Neuronal stem cell (in vitro differentiated cells): ENCODE data around the gene SEL1L3.
A peak's percentile ranks its signal among the peaks of the same experiment; 100 is the strongest.

Source experiments
- DNase-seq: peaks from one replicate; pipeline ENCODE4 v3.0.0-alpha.2; 2013; ENCODE audit warnings: low spot score
- H2AFZ ChIP-seq: one replicate; pipeline ENCODE4 v1.6.1; 2013; ENCODE audit warnings: mild to moderate bottlenecking, low read length, inconsistent platforms
- H2AK5ac ChIP-seq: 2 replicates; pipeline ENCODE4 v1.6.1; 2013; ENCODE audit warnings: low read depth, mild to moderate bottlenecking, inconsistent platforms, low read length, moderate library complexity, mixed read lengths
- H2BK120ac ChIP-seq: 2 replicates; pipeline ENCODE4 v1.6.1; 2013; ENCODE audit warnings: low read depth, mild to moderate bottlenecking, inconsistent platforms, low read length, moderate library complexity, mixed read lengths
- H2BK12ac ChIP-seq: one replicate; pipeline ENCODE4 v1.6.1; 2013; ENCODE audit warnings: low read length, inconsistent platforms
- H2BK15ac ChIP-seq: 2 replicates; pipeline ENCODE4 v1.6.1; 2013; ENCODE audit warnings: mild to moderate bottlenecking, low read length, inconsistent platforms, mixed read lengths
- H2BK5ac ChIP-seq: one replicate; pipeline ENCODE4 v1.6.1; 2013; ENCODE audit warnings: inconsistent platforms, mild to moderate bottlenecking, low read length, moderate library complexity
- H3K14ac ChIP-seq: one replicate; pipeline ENCODE4 v1.6.1; 2013; ENCODE audit warnings: low read length, inconsistent platforms
- H3K18ac ChIP-seq: 2 replicates; pipeline ENCODE4 v1.6.1; 2013; ENCODE audit warnings: low read length, inconsistent platforms
- H3K23ac ChIP-seq: 2 replicates; pipeline ENCODE4 v1.6.1; 2013; ENCODE audit warnings: low read depth, mild to moderate bottlenecking, mixed read lengths, low read length, inconsistent platforms; ENCODE audit not compliant: poor library complexity
- H3K27ac ChIP-seq: replicated peaks from 3 replicates; pipeline ENCODE4 v1.5.1; 2013; ENCODE audit warnings: low read length, inconsistent platforms
- H3K27me3 ChIP-seq, 3 experiments: 2 replicates each; pipeline ENCODE4 v1.6.1; 2013; ENCODE audit warnings: low read length in 3 of 3, mild to moderate bottlenecking in 2 of 3, inconsistent platforms in 1 of 3, low read depth in 1 of 3, mixed read lengths in 1 of 3, moderate library complexity in 1 of 3; ENCODE audit not compliant: control insufficient read depth in 3 of 3, insufficient read depth in 3 of 3
- H3K36me3 ChIP-seq, 2 donors: replicated peaks in 1 of 2; 2 replicates each; pipeline ENCODE4 v1.6.1; 2013; ENCODE audit warnings: low read length in 2 of 2; ENCODE audit not compliant: control insufficient read depth in 2 of 2, insufficient read depth in 2 of 2
- H3K4ac ChIP-seq: 2 replicates; pipeline ENCODE4 v1.6.1; 2013; ENCODE audit warnings: inconsistent platforms, mild to moderate bottlenecking, low read length, moderate library complexity
- H3K4me1 ChIP-seq, 2 donors: 1 replicate in 1 of 2; 2 replicates in 1 of 2; pipeline ENCODE4 v1.6.1; 2013; ENCODE audit warnings: low read length in 2 of 2, low read depth in 1 of 2; ENCODE audit not compliant: control insufficient read depth in 2 of 2, insufficient read depth in 1 of 2
- H3K4me2 ChIP-seq: one replicate; pipeline ENCODE4 v1.6.1; 2013; ENCODE audit warnings: mild to moderate bottlenecking, low read length, inconsistent platforms; ENCODE audit not compliant: insufficient read depth, poor library complexity, severe bottlenecking
- H3K4me3 ChIP-seq, 2 donors: 2 replicates each; pipeline ENCODE4 v1.5.1; 2013; ENCODE audit warnings: low read length in 2 of 2, mild to moderate bottlenecking in 2 of 2, inconsistent platforms in 1 of 2, moderate library complexity in 1 of 2
- H3K79me1 ChIP-seq: one replicate; pipeline ENCODE4 v1.6.1; 2013; ENCODE audit warnings: low read depth, mild to moderate bottlenecking, inconsistent platforms, low read length, moderate library complexity
- H3K9ac ChIP-seq: one replicate; pipeline ENCODE4 v1.6.1; 2013; ENCODE audit warnings: mild to moderate bottlenecking, low read depth, low read length, inconsistent platforms; ENCODE audit not compliant: poor library complexity
- H3K9me3 ChIP-seq, 2 donors: replicated peaks in 1 of 2; 2 replicates each; pipeline versions ENCODE3 to v1.6.1; 2013; ENCODE audit warnings: low read length in 2 of 2, mild to moderate bottlenecking in 2 of 2, inconsistent platforms in 1 of 2, low read depth in 1 of 2, mixed read lengths in 1 of 2, moderate library complexity in 1 of 2; ENCODE audit not compliant: control insufficient read depth in 2 of 2, insufficient read depth in 1 of 2
- H4K8ac ChIP-seq: one replicate; pipeline ENCODE4 v1.6.1; 2013; ENCODE audit warnings: low read depth, mild to moderate bottlenecking, inconsistent platforms, low read length, moderate library complexity
- H4K91ac ChIP-seq: one replicate; pipeline ENCODE4 v1.6.1; 2013; ENCODE audit warnings: low read length, low read depth, mild to moderate bottlenecking, inconsistent platforms; ENCODE audit not compliant: poor library complexity
- WGBS, 2 donors: extraction: QIAGEN DNeasy Blood & Tissue Kit; methylation state at CpG; one replicate each; pipeline ENCODE4 v1.1.7; 2013; ENCODE audit warnings: missing lambda C conversion rate in 2 of 2, mixed read lengths in 1 of 2; ENCODE audit not compliant: insufficient read length in 2 of 2, insufficient replicate concordance in 1 of 2; ENCODE audit errors: extremely low coverage in 2 of 2; 5-methylcytosine and 5-hydroxymethylcytosine counted together

The SEL1L3 gene

DNA sequence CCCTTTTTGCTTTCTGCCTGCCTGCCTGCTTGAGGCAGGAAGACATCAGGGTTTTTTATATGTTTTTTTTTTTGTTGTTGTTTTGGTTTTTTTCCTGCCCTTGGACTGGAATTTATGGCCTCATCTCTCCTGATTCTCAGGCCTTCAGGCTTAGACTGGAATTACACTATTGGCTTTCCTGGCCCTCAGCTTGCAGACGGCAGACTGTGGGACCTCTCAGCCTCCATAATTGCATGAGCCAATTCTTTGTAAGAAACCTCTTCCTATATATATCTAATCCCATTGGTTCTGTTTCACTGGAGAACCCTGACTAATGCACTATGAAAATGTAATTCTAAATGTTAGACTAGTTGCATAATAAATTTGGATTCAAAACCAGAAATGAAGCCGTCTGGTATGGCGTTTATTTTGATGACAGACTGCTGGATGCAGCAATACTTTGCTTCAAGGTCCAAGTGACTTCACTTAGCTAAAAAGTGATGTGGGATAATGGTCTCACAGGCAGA is 59.0 kb downstream of the SEL1L3 start:
- Histone ChIP-seq H2AK5ac (no peak overlapping the region), H2BK15ac (no peak overlapping the region), H2BK12ac (no peak overlapping the region), H3K4me1 (peaks cover 2 to 4% of the 10 kb centered on the region in 2 donors), H3K14ac (no peak overlapping the region), H4K91ac (no peak overlapping the region), H3K9me3 (peaks cover 0 to 2% of the 10 kb centered on the region in 2 donors), H4K8ac (no peak overlapping the region), H2BK120ac (no peak overlapping the region), H3K27ac (no peak overlapping the region), H3K79me1 (no peaks in the 10 kb centered on the region), H3K4me3 (no peak overlapping the region), H3K18ac (no peak overlapping the region), H3K23ac (no peak overlapping the region), H2BK5ac (no peak overlapping the region), H3K4me2 (no peak overlapping the region), H2AFZ (no peak overlapping the region), H3K4ac (no peak overlapping the region), H3K27me3 (no peaks in the 10 kb centered on the region), H3K9ac (no peak overlapping the region), H3K36me3 (peaks cover 0 to 16% of the 10 kb centered on the region in 2 donors)
- WGBS, 2 donors, result no CpG with 5 or more reads among the region's 3 CpGs
- DNase-seq, result no peak

DNA sequence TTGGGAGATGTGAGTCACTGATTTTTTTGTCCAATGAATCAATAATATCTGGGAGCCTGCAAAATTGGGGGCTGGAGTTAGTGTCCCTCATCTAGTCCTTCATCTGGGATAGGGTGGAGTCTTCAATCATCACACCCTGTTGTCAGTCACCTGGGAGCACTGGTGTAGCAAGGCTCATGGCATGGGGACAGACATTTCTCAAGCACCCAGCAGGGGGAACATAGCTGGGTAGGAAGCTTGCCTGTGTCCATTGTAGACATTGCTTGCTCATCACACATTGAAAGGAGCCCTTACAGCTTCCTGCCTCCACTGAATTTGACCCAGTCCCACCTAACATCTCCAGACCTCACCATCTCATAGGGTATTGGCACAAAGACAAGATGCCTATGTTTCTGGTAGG is 61.2 kb downstream of the SEL1L3 start:
- H3K27me3 ChIP-seq, result no peaks in the 10 kb centered on the region
- peaks cover 0 to 2% of the 10 kb centered on the region in 2 donors for H3K4me1 ChIP-seq
- no peak overlapping the region for H3K4ac ChIP-seq
- H4K91ac ChIP-seq, result no peak overlapping the region
- H3K9me3 ChIP-seq, result peaks cover 0 to 2% of the 10 kb centered on the region in 2 donors
- no peak overlapping the region for H3K18ac ChIP-seq
- H3K27ac ChIP-seq, result no peak overlapping the region
- H3K4me3 ChIP-seq, result no peak overlapping the region
- H3K9ac ChIP-seq, result no peak overlapping the region
- H3K23ac ChIP-seq, result no peak overlapping the region
- H3K36me3 ChIP-seq, result peaks cover 0 to 16% of the 10 kb centered on the region in 2 donors
- no peak overlapping the region for H2BK12ac ChIP-seq
- no peaks in the 10 kb centered on the region for H3K79me1 ChIP-seq
- DNase-seq, result no peak
- no peak overlapping the region for H2AFZ ChIP-seq
- no peak overlapping the region for H2AK5ac ChIP-seq
- no peak overlapping the region for H2BK5ac ChIP-seq
- no peak overlapping the region for H2BK120ac ChIP-seq
- no peak overlapping the region for H3K4me2 ChIP-seq
- no peak overlapping the region for H4K8ac ChIP-seq
- H2BK15ac ChIP-seq, result no peak overlapping the region
- no peak overlapping the region for H3K14ac ChIP-seq

DNA sequence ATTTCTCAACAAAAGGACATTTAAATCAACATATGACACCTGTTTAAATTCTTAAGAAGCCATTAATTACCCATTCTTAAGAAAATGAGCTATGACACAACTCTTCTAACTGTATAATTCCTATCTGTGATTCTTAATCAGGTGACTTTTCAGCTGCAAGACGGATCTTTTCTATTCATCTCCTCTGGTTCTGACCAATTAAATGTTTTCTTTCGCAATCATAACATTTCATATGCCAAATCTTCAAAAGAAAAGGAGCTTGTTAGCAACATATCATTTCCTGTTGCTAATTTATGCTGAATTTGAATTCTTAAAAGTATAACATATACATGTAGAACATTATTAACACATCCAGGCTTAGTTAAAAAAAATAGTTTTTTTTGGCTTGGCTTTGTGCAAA is 62.5 kb downstream of the SEL1L3 start:
- Histone ChIP-seq H3K14ac (no peak overlapping the region), H2BK12ac (no peak overlapping the region), H3K79me1 (no peaks in the 10 kb centered on the region), H3K4me1 (peaks cover 9 to 10% of the 10 kb centered on the region in 2 donors), H2BK5ac (no peak overlapping the region), H2AK5ac (no peak overlapping the region), H3K4ac (no peak overlapping the region), H3K4me3 (no peak overlapping the region), H2AFZ (no peak overlapping the region), H4K8ac (no peak overlapping the region), H3K9ac (no peak overlapping the region), H2BK15ac (no peak overlapping the region), H4K91ac (no peak overlapping the region), H3K27ac (no peak overlapping the region), H2BK120ac (no peak overlapping the region), H3K18ac (no peak overlapping the region), H3K23ac (no peak overlapping the region), H3K27me3 (no peaks in the 10 kb centered on the region), H3K36me3 (peaks cover 0 to 14% of the 10 kb centered on the region in 2 donors), H3K9me3 (no peaks in the 10 kb centered on the region), H3K4me2 (no peak overlapping the region)
- DNase-seq, result no peak
- WGBS, 2 donors, result no CpG with 5 or more reads among the region's 2 CpGs

DNA sequence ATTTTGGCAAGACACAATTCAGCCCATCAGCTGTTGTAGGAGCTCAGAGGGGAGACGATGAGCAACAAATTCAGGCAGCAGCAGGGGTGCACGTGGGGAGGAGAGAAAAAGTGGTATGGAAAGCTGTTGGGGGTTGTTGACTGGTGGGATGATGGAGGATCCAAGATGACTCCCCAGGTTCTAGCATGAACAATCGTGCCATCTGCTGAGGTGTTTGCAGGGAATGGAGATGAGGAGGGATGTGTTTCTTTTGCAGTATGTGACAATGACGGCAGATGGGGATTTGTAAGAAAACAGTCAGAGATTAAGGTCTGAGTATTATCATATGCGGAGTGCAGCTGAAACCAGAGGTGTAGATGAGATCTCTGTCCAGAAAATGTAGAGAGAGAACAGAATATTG is 63.3 kb downstream of the SEL1L3 start:
- Histone ChIP-seq H2AFZ (no peak overlapping the region), H3K9me3 (no peaks in the 10 kb centered on the region), H3K4me1 (peaks cover 9 to 11% of the 10 kb centered on the region in 2 donors), H2AK5ac (no peak overlapping the region), H3K9ac (peak overlapping the region; percentile 3), H3K14ac (no peak overlapping the region), H3K4me3 (no peak overlapping the region), H3K4me2 (no peak overlapping the region), H3K4ac (no peak overlapping the region), H4K8ac (no peak overlapping the region), H3K27me3 (no peaks in the 10 kb centered on the region), H3K23ac (peak overlapping the region; percentile 25), H3K27ac (peak overlapping the region; percentile 30), H2BK15ac (no peak overlapping the region), H4K91ac (no peak overlapping the region), H3K79me1 (no peaks in the 10 kb centered on the region), H3K18ac (no peak overlapping the region), H2BK5ac (no peak overlapping the region), H2BK12ac (no peak overlapping the region), H3K36me3 (peaks cover 0 to 14% of the 10 kb centered on the region in 2 donors), H2BK120ac (no peak overlapping the region)
- no peak for DNase-seq
- no CpG with 5 or more reads among the region's 5 CpGs for WGBS, 2 donors
